HG03159 (cell line): ENCODE measurements around the gene ABCB9.

Experiments
- ATAC-seq: cut with Tn5 transposase; IDR thresholded peaks from one replicate; pipeline ENCODE4 v1.9.1; 2021; ENCODE audit warnings: mild to moderate bottlenecking, moderate library complexity; ENCODE audit not compliant: unreplicated experiment

The ABCB9 gene

GRCh38 chr12:122995503-122996187 is 29.4 kb upstream of the ABCB9 start:
- ATAC-seq: no peak

- ATAC-seq: no peak
These were observed 28.7 kb upstream of the ABCB9 start for GRCh38 chr12:122994781-122995502.

- no peak for ATAC-seq
These were observed 27.9 kb upstream of the ABCB9 start for GRCh38 chr12:122994140-122994675.

GRCh38 chr12:122992386-122992785 is 26.1 kb upstream of the ABCB9 start:
- no peak for ATAC-seq

- ATAC-seq: no peak
These were observed 25.5 kb upstream of the ABCB9 start for GRCh38 chr12:122991623-122992275.

GRCh38 chr12:122990961-122991622 is 24.8 kb upstream of the ABCB9 start:
- ATAC-seq: no peak

GRCh38 chr12:122990561-122990960 is 24.3 kb upstream of the ABCB9 start:
- ATAC-seq: no peak

- ATAC-seq: no peak
These were observed 23.7 kb upstream of the ABCB9 start for GRCh38 chr12:122989874-122990419.

- no peak for ATAC-seq
These were observed 23.1 kb upstream of the ABCB9 start for GRCh38 chr12:122989225-122989839.

GRCh38 chr12:122988612-122989212 is 22.4 kb upstream of the ABCB9 start:
- no peak for ATAC-seq

- ATAC-seq: no peak
These were observed 21.8 kb upstream of the ABCB9 start for GRCh38 chr12:122988036-122988435.

GRCh38 chr12:122987086-122987951 is 21.1 kb upstream of the ABCB9 start:
- ATAC-seq: no peak

GRCh38 chr12:122986258-122986871 is 20.1 kb upstream of the ABCB9 start:
- no peak for ATAC-seq

- no peak for ATAC-seq
These were observed 19.3 kb upstream of the ABCB9 start for GRCh38 chr12:122985338-122986257.

- ATAC-seq: no peak
These were observed 18.5 kb upstream of the ABCB9 start for GRCh38 chr12:122984612-122985337.

GRCh38 chr12:122983789-122984515 is 17.7 kb upstream of the ABCB9 start:
- ATAC-seq: no peak
